Measurements from ENCODE around the gene ZNF385C.

DNA sequence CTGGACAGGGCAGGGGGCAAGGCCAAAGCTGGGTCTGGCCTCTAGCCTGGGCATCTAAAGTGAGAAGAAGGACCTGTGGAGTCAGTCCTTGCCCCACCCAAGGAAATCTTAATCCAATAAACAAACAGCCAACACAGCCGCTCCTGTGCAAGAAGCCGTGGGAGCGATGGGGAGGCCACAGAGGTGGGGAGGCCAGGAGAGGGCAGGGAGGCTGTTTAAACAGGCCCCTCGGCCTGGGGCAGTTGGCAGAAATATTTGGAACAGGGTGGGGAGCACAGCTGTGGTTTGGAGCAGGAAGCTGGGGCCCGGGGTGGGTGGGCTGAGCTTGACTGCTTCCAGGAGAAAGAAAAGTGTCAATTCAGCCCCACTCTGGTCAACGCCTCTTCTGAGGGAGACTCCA is 5.3 kb downstream of the ZNF385C start:
- TF ChIP-seq, protein P1, sequence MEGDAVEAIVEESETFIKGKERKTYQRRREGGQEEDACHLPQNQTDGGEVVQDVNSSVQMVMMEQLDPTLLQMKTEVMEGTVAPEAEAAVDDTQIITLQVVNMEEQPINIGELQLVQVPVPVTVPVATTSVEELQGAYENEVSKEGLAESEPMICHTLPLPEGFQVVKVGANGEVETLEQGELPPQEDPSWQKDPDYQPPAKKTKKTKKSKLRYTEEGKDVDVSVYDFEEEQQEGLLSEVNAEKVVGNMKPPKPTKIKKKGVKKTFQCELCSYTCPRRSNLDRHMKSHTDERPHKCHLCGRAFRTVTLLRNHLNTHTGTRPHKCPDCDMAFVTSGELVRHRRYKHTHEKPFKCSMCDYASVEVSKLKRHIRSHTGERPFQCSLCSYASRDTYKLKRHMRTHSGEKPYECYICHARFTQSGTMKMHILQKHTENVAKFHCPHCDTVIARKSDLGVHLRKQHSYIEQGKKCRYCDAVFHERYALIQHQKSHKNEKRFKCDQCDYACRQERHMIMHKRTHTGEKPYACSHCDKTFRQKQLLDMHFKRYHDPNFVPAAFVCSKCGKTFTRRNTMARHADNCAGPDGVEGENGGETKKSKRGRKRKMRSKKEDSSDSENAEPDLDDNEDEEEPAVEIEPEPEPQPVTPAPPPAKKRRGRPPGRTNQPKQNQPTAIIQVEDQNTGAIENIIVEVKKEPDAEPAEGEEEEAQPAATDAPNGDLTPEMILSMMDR (conservative IDR thresholded peaks at IDR 0.05 in 1 of 2, IDR thresholded peaks at IDR 0.05 in 1 of 2; ENCODE audit: low read depth in 1 of 2, low read length in 2 of 2) = no peak
- TF ChIP-seq EZH2 (IDR thresholded peaks at IDR 0.05; ENCODE audit: low read length, missing control alignments) = no peak
